Lower lobe of right lung (tissue), 2 donors: ENCODE results near the gene CNOT8. TPM values are rescaled to one million over a fixed set of nuclear protein-coding genes. Genes with fewer than 3 reads are reported as not detected.

Source experiments
- ATAC-seq, 2 donors: fragments of 200-7000 bp; cut with Tn5 transposase; one replicate each; pipeline ENCODE4 v1.9.1; 2020 to 2022; ENCODE audit warnings: mild to moderate bottlenecking in 2 of 2, moderate library complexity in 2 of 2
- DNase-seq: peaks from one replicate; pipeline ENCODE4 v3.0.0-alpha.2; 2020
- H3K27ac ChIP-seq: fragments of 200-600 bp; one replicate; pipeline ENCODE4 v1.8.0; 2022
- H3K27me3 ChIP-seq: fragments of 200-600 bp; one replicate; pipeline ENCODE4 v1.8.0; 2022; ENCODE audit warnings: low read depth
- H3K36me3 ChIP-seq: fragments of 200-600 bp; one replicate; pipeline ENCODE4 v1.8.0; 2022; ENCODE audit warnings: mild to moderate bottlenecking
- H3K4me1 ChIP-seq: fragments of 200-600 bp; one replicate; pipeline ENCODE4 v1.8.0; 2022
- H3K4me3 ChIP-seq: fragments of 200-600 bp; one replicate; pipeline ENCODE4 v1.8.0; 2022; ENCODE audit warnings: mild to moderate bottlenecking
- H3K9me3 ChIP-seq: fragments of 200-600 bp; one replicate; pipeline ENCODE4 v1.8.0; 2022
- intact Hi-C: fragments of 100-400 bp; cut with DNase I; formaldehyde crosslinking; loops from one replicate; pipeline ENCODE4 v1.11.0; 2022
- microRNA-seq: library from miRNA; unstranded; fragments of <30 nt; microRNA quantifications from one replicate; pipeline ENCODE4 v1.2.0, GENCODE V29; 2020; ENCODE audit warnings: borderline number of aligned reads
- total RNA-seq: library from RNA; stranded (reverse); fragmentation: NEBNext Ultra II Directional; extraction: Animal tissue kit (Norgen Biotek cat#: 25700); gene quantifications from one replicate; pipeline ENCODE4 v1.2.1, GENCODE V29; 2021
- TF ChIP-seq, protein P1 (sequence below): fragments of 200-600 bp; IDR thresholded peaks from one replicate; pipeline ENCODE4 v1.8.0; 2022; ENCODE audit warnings: antibody characterized with exemption, mild to moderate bottlenecking
- donor health status: DM: no; HTN: yes; CAD: no; lungs with severe emphysema.

CNOT8 gene
- total RNA-seq, 1 donor from 2014 or later = 106 TPM

DNA sequence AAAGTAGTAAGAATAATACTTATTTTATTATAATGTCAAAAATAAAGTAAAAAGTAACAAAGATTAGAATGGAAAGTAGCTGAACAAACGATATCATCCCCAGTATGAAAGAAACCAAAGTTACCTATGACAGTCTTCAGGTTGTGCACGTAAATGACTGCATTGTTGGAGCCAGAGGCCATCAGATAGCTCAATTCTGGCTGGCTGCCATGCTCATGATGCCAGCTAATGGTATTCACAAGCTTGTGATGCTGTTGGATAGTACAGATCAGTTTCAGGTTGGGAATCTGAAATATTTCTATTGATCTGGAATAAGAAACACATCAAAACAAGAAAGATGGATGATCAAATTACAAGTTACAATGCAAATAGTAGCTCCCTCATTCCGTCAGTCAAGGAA lies 58.4 kb downstream of the CNOT8 start:
- H3K9me3 ChIP-seq = no peaks in the 10 kb centered on the region
- TF ChIP-seq, protein P1, sequence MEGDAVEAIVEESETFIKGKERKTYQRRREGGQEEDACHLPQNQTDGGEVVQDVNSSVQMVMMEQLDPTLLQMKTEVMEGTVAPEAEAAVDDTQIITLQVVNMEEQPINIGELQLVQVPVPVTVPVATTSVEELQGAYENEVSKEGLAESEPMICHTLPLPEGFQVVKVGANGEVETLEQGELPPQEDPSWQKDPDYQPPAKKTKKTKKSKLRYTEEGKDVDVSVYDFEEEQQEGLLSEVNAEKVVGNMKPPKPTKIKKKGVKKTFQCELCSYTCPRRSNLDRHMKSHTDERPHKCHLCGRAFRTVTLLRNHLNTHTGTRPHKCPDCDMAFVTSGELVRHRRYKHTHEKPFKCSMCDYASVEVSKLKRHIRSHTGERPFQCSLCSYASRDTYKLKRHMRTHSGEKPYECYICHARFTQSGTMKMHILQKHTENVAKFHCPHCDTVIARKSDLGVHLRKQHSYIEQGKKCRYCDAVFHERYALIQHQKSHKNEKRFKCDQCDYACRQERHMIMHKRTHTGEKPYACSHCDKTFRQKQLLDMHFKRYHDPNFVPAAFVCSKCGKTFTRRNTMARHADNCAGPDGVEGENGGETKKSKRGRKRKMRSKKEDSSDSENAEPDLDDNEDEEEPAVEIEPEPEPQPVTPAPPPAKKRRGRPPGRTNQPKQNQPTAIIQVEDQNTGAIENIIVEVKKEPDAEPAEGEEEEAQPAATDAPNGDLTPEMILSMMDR = no peak
- H3K4me1 ChIP-seq = no peaks in the 10 kb centered on the region
- DNase-seq = no peak
- H3K27ac ChIP-seq = no peak overlapping the region
- no peak for ATAC-seq
- intact Hi-C loops = no loop called here
- H3K4me3 ChIP-seq = no peak overlapping the region
- H3K27me3 ChIP-seq = no peaks in the 10 kb centered on the region
- peaks cover 86% of the 10 kb centered on the region for H3K36me3 ChIP-seq

DNA sequence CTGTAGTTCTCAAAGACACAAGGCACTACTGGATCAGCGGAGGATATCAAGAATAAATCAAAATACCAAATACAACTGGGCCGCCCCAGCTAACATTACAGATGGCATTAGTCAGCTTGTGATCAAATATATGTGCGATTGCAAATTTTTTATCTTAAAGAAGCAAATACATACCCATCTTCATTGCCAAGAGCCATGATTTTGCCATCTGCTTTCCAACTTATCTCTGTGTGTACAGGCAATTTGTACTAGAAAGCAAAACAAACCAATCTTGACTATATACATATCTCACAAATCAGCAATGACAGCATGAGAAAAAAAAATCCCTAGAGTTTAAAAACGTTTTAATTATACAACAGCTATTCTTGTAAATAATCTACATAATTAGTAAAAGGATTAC lies 59.3 kb downstream of the CNOT8 start:
- no peaks in the 10 kb centered on the region for H3K27me3 ChIP-seq
- intact Hi-C loops = no loop called here
- H3K27ac ChIP-seq = no peak overlapping the region
- DNase-seq (no peak), ATAC-seq (no peak)
- H3K9me3 ChIP-seq = no peaks in the 10 kb centered on the region
- H3K4me3 ChIP-seq = no peak overlapping the region
- TF ChIP-seq, protein P1 = no peak
- no peaks in the 10 kb centered on the region for H3K4me1 ChIP-seq
- peaks cover 85% of the 10 kb centered on the region for H3K36me3 ChIP-seq

DNA sequence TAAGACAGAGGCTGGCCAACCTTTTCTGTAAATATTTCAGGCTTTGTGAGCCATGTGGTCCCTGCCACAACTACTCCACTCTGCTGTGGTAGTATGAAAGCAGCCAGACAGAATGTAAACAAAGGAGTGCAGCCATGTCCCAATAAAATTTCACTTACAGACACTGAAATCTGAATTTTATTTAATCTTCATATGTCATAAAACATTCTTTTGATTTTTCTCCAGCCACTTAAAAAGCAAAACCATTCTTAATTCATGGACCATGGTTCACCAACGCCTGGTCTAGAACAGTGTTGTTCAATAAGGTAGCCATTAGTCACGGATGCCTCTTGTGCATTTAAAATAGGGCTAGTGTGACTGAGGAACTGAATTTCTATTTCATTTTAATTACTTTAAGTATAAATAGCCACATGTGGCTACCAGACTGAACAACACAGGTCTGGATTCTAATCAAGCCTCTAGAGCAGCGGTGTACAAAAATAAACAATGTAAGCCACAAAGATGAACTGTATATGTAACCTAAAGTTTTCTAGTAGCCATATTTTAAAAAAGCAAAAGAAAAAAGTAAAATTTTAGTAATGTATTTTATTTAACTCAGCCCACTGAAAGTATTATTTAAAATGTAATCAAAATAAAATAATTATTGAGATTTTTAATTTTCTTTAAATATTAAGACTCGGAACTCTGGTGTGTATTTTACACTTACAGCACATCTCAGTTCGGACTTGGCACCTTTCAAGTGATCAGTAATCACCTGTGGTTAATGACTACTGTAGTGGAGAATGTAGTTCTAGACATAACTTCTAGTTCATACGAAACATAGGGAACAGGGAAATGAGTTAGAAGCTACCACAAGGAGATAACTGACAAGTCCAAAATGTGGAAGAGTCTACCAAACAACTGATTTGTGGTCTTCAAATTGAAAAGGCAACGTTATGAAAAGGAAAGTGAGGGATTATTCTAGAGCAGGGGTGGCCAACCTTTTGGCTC lies 65.3 kb downstream of the CNOT8 start:
- no peaks in the 10 kb centered on the region for H3K4me1 ChIP-seq
- peaks cover 96% of the 10 kb centered on the region for H3K36me3 ChIP-seq
- intact Hi-C loops = no loop called here
- H3K27me3 ChIP-seq = no peaks in the 10 kb centered on the region
- no peaks in the 10 kb centered on the region for H3K9me3 ChIP-seq
- ATAC-seq (no peak), DNase-seq (no peak)
- no peak overlapping the region for H3K27ac ChIP-seq
- no peak overlapping the region for H3K4me3 ChIP-seq
- TF ChIP-seq, protein P1 = no peak

Small RNAs within 50 kb of the gene (microRNA-seq; reads per million reads assigned to microRNA genes)
- gene MIR378H = not detected

Other genes with a start within 250 kb of the CNOT8 start
- gene LARP1, start 103.2 kb upstream of the CNOT8 start, total RNA-seq = 143 TPM
- gene FAXDC2, start 8.0 kb upstream of the CNOT8 start, total RNA-seq = 72.7 TPM
- gene GEMIN5, start 79.6 kb downstream of the CNOT8 start, total RNA-seq = 13.4 TPM
- 31.2 TPM for gene MRPL22, start 82.4 kb downstream of the CNOT8 start, total RNA-seq
- gene KIF4B, start 155.1 kb downstream of the CNOT8 start, total RNA-seq = not detected